GM19438 (cell line): ENCODE data around the gene ATP2B1.
"Not testable (repeated sequence)": the region's sequence is repeated elsewhere in the genome, so short reads cannot be mapped to it uniquely, and the experiment has no call there.

Experiments
- ATAC-seq: cut with Tn5 transposase; IDR thresholded peaks from one replicate; pipeline ENCODE4 v1.9.1; 2021; ENCODE audit warnings: low read depth; ENCODE audit not compliant: unreplicated experiment

ATP2B1 gene

DNA sequence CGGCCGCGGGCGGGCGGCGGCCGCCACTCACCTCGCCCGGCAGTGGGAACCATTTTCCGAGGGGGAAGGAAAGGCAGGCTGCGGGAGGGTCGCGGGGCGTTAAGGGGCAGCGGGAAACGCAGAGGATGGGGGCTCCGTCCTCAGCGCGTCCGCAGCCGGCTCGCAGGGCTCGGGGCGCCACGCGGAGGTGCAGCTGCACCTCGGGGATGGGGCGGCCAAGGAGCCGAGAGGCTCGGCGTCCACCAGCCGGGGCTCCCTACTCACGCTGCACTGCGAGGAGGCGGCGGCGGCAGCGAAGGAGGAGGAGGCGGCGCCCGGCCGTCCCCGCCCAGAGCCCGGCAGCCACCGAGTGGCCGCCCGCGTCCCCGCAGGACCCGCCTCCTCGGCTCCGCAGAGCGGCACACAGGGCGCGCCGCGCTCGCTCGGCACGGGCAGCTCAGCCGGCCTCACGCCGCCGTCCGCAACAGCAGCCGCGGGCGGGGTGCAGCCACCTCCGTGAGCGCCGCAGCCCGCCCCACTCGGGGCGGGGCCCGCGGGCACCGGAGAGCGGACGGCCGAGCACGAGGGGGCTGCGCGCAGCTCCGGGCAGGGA lies at the start of gene ATP2B1:
Gene ATP2B1 (minus strand): TSS at position 274 of the 592 bp plus-strand sequence. CDS start 52,952 bp downstream, outside the sequence.
- peak; percentile 48 for ATAC-seq

DNA sequence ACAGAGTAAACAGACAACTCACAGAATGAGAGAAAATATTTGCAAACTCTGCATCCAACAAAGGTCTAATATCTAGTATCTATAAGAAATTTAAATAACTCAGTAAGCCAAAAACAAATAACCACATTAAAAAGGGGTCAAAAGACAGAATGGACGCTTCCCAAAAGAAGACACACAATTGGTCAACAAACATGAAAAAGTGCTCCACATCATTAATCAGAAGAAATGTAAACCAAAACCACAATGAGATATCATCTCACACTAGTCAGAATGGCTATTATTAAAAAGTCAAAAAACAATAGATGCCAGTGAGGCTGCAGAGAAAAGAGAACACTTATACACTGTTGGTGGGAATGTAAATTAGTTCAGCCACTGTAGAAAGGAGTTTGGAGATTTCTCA lies 49.3 kb upstream of the ATP2B1 start:
- not testable (repeated sequence) for ATAC-seq

DNA sequence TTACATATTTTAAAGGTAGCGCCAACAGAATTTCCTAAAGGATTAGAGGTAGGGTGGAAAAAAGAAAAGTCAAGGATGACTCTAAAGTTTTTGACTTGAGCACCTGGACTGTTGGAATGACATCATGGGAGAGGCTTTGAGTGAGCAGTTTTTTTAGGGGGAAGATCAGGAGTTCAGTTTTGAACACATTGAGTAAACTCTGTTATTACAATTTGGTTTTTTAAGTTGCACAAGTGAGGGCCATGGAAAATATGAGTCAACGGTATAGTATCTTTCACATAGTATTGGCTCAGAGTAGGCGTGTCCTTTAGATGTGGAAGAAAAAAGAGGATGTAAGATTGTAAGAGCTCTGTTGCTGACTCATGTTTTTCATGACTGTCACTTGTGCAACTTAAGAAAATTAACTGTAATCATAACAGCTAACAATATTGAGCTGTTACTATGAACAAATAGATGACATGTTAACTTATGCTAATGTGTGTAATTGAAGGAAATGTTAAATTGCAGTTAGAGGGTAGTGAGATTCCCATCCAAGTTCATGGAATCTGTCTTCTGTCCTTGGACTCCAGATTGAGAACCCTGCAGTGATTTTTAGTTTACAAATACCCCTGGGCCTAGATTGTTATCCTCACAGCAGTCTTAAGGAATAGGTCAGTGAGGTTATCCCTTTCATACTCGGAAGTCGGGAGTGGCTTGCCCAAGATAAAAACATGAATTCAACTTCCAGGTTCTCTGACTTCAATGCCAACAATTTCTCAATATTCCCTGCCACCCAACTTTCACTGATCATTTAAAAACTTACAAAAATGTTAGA lies 48.2 kb upstream of the ATP2B1 start:
- ATAC-seq, result peak; percentile 95

DNA sequence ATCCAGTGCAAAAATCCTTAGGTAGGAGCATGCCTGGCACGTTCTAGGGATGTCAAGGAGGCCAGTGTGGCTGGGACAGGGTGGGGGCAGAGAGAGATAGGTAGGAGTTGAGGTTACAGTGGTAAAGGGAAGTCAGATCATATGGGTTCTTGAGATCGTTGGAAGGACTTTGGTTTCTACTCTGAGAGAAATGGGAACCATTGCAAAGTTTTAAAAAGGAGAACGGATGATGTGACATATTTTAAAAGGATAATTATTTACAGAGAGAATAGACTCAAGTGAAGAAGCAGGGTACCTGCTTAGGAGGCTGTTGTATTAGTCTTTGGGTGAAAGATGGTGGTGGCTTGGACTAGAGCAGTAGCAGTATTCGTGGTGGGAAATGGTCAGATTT lies 47.6 kb upstream of the ATP2B1 start:
- ATAC-seq, result peak; percentile 14

DNA sequence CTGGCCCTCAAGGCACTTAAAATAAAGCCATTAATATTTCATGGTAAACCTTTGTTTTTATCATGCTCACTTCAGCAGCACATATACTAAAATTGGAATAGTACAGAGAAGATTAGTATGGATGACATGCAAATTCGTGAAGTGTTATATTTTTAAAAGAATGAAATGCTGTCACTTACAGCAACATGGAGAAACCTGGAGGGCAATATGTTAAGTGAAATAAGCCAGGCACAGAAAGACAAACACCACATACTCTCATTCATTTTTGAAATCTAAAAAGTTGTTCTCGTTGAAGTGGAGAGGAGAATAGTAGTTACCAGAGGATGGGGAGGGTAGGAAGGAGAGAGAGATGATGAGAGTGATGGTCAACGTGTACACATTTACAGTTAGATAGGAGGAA lies 45.4 kb upstream of the ATP2B1 start:
- no peak for ATAC-seq

DNA sequence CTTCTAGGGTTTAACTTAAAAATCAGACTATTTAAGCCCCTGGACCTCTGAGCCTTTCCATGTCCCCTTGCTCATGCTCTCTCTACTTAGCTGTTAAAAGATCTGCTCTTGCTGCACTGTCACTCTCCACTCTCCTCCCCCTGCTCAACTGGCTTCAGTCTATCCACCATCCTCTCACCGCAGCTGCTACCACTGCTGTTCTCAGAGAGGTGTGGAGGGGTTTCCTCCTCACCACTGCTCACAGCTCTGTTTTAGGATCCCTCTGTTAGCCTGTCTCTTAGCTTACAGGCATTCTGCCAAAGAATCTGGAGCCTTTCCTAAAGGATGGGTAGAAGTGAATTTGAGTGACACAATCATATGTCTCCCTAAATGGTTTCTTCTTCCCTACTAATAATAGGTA lies 43.7 kb upstream of the ATP2B1 start:
- no peak for ATAC-seq

DNA sequence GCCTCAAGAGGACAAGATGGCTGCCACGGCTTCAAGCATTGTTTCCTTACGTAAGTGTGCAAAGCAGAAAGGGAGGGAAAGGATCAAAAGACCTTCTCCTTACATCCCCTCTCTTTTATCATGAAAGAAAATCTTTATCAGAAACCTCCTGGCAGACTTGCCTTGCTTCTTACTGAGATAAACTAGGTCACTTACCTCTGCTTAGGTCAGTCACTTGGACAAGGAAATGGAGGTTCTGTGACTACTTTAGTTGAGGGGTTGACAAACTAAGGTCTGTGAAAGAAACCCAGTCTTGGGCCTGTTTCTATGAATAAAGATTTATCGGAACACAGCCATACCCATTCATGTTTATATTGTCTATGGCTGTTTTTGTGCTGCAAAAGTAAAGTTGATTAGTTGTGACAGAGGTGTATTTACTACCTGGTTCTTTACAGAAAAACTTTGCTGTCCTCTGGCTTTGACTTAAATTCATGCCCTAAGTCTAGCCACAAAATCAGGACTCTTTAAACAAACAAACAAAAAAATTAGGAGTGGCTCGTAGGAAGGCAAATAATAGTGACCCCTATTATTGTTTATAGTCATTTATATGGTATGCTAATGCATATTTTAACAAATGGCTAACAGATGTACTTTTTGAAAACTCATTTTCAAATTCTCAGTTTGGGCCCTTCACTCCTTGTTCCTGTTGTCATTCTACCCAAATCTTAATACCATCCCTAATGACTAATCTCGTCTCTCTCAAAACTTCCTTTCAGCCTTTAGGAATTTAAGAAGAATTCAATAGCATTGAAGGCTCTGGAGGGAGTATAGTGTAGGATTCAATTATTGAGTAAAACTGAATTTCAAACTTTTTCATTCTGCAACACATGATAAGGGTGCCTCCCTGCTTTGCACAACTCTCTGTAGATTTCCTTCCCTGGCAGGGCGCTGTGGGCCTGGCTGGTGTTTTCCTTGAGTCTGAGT lies 42.0 kb upstream of the ATP2B1 start:
- ATAC-seq, result no peak

DNA sequence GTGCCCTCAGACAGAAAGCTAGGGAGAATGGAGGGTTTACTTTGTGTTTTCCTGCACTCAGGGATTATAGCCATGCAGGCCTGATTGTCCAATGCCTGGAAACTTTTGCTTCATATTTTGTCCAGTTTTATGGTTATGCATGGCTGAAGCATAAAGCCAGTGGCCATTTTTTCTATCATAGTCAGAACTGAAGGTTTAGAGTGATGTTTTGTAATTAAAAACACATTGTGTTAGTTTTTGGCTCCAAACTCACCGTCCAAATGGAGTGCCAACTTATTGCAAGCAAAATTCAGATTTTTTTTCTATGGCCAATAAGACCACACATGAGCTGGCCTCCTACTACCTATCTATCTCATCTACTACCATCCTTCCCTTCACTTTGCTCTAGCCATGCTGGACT lies 40.2 kb upstream of the ATP2B1 start:
- no peak for ATAC-seq

DNA sequence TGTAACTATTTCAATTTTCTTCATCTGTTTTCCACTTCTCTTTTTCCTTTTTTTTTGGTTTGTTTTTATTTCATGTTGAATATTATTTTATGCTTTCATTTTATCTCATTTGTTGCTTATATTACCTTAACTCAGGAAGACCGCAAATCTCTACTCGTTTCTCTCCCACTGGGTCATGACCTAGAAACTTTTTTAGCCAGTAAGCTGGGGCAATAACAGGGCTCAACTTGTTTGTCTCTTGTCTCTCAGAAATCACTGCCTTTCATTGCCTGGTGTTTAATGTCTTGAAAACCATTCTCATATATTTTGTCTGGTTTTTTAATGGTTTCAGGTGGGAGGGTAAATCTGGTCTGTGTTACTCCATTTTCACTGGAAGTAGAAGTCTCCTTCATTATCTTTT lies 36.6 kb upstream of the ATP2B1 start:
- no peak for ATAC-seq

DNA sequence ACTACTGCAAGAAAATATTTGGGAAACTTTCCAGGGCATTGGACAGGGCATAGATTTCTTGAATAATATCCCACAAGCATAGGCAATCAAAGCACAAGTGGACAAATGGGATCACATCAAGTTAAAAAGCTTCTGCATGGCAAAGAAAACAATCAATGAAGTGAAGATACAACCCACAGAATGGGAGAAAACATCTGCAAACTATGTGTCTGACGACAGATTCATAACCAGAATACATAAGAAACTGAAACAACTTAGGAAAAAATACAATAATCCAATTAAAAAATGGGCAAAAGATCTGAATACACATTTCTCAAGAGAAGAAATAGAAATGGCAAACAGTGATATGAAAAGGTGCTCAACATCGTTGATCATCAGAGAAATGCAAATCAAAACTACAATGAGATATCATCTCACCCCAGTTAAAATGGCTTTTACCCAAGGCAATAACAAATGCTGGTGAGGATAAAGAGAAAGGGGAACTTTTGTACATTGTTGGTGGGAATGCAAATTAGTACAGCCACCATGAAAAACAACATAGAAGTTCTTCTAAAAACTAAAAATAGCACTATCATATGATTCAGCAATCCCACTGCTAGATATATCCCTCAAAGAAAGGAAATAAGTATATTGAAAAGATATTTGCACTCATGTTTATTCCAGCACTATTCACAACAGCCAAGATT lies 33.8 kb upstream of the ATP2B1 start:
- no peak for ATAC-seq

DNA sequence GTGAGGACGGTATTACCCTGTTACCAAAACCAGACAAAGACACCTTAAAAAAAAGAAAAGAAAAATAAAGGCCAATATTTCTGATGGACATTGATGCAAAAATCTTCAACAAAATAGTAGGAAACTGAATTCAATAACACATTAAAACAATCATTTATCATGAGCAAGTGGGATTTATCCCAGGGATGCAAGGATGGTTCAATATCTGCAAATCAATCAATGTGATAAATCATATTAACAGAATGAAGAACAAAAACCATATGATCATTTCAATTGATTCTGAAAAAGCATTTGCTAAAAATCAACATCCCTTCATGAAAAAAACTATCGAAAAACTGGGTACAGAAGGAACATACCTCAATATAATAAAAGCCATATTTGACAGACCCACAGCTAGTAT lies 32.3 kb upstream of the ATP2B1 start:
- ATAC-seq, result no peak

DNA sequence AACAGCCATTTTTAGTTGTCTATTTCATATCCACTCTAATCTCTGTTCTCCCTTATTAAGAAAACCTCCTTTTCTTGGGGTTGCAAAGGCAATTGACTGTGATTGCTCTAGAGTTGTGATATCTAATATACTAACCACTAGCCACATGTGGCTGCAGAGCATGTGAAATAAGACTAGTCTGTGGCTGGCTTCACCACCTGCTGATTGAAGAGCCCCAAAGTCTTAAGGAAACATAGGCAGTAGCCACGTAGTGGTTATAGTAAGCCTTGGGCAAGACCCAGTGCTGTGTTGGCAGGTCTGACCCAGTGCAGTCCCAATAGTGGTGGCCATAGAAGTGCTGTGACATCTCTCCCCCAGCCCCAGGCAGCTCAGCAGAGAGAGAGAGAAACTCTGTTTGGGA lies 28.4 kb upstream of the ATP2B1 start:
- no peak for ATAC-seq

DNA sequence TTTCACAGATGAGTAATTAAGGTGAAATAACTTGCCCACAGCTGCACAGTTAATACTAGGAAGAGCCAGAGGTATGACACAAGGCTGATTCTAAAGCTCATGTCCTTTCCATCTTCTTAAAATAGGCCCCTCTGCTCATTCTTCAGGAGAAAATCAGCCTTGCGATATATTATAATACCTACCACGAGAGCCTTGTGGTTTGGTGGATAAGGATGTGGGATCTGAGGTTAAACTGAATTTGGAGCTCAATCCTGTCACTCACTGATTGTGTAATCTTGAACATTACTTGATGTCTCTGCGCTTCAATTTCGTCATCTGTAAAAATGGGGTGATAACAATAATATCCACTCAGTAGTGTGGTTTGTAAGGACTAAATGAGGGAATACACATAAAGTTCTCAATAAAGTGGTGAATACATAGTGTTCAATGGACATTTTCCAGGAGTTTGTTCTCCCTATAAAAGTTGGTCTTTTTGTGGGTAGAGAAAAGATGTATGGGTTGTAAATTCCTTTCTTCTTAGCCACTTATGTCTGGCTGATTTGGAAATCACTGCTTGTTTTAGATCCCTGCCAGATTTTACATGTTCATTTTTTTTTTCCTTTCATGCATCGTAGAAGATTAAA lies 25.1 kb upstream of the ATP2B1 start:
- ATAC-seq, result no peak

DNA sequence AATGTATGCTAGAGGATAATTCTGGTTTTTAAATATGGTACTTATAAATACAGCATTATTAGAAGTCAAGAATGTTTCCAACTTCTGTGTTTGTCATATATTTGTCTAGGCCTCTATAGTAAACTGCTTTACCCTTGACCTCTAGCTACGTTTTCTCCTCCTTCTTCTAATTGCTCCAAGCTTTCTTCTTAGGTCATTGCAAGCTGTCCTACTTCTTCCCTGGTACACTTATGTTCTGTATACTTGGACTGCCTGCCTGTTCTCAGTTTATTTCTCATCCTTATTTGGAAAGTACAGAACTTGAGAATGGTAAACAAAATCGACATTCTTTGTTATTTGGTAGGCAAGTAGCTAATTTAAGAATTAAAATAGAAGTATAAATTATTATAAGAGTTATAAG lies 23.9 kb upstream of the ATP2B1 start:
- ATAC-seq, result no peak

DNA sequence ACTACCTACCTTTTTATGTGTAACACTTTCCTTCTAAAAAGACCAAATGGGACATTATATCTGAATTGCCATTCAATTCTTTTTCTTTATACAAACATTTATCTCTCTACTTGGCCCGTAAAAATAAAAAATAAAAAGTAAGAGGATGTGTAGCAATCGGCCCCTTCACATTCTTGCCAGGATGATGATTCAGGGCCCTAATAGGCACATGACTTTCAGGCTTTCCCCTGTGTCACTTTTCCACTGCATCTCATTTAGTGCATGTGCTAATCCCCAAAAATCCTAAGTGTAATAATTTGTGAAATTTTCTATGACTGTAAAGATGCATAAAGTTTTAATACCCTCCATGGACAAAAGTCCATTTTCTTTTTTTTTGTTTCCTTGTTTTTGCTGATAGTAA lies 23.0 kb upstream of the ATP2B1 start:
- ATAC-seq, result no peak

DNA sequence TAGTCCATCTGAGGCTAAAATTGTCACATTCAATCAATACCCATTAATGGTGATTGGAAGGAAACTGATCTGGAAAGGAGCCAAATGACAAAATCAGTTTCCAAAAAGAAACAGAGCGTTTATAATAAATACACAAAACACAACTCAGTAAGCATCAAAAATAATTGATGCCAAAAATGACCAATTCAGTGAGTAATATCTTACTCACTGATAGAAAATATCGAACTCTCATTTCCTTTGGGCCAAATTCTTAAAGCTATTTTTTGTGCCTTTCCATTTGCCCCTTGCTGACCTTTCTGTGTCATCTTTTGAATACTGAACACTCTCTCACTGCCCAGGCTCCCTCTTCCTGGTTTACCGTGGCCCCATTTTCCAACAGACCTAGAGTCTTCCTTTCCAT lies 22.5 kb upstream of the ATP2B1 start:
- no peak for ATAC-seq

DNA sequence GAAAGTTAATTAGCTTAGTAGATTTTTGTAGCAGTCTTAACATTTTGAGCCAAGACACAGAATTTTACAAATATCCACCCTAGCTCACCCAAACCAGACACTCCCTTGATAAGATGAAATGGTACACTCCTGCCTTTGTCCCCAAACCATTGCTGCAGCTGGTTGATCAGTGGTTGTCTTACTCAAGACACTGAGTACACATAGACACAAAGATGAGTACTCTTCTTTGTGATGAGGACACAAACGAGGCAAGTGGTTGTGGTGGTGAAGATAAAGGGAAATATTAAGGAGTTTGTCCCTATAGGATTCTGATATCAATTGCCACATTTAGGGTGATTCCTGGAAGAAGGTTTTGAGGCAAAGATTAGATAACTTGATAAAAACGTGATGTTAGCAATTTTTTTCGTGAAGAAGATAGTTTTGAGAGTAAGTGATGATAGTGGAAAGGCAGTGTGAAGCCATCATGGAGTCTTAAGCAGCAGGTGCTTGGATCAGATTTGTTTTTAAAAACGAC lies 21.4 kb upstream of the ATP2B1 start:
- ATAC-seq, result no peak

DNA sequence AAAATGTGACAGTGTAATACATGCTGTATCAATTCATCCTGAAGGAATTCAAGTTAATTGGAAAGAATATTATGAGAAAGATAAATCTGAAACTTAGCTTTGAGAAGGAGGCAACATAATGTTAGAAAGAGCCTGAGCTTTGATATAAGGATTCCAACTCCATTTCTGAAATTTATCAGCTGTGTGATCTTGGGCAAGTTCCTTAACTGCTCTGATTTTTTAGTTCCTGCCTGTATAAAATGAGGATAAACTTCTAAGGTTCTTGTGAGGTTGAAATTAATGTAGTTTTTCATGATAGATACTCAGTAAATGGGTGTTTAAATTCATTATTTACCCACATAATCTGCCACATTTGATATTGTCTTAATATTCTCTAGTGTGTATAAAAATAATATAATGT lies 14.6 kb upstream of the ATP2B1 start:
- ATAC-seq, result no peak

DNA sequence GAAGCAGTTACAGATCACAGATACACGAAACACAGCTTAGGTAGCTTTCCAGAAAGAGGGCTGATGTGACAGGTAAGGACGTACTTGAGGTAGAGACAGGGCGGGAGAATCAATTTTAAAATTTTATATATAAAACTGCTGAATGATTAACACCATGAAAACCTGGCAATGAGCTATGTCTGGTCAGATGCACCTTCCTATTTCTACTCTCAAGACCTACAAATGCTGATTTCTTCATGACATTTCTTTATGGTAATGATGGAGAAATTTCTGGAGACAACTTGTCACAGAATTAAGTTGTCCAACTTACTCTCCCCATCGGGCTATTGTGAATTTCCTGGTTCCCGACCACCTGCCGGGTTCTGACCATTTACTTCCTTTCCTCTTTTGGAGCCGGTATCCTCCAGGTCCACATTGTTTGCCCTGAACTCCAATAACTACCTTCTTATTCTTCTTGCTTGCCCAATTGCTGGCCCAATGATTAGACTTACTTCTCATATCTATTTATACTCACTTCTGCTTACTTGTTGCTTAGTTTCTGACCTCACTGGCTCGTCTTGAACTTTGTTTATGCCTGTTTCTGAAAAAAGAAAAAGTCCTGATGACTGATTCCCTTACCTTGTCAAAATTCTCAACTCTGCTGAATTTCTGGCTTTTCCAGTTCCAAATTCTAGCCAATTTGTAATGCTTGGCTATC lies 12.8 kb upstream of the ATP2B1 start:
- peak; percentile 90 for ATAC-seq
